GM12872 (cell line): ENCODE results near the gene DALRD3.

Source experiments
- TF ChIP-seq, protein P1 (sequence below): IDR thresholded peaks from 3 replicates; pipeline ENCODE4 v1.5.1; 2011; ENCODE audit warnings: low read depth, mild to moderate bottlenecking, low read length, moderate library complexity; ENCODE audit not compliant: insufficient read depth

DALRD3 gene, protein sequence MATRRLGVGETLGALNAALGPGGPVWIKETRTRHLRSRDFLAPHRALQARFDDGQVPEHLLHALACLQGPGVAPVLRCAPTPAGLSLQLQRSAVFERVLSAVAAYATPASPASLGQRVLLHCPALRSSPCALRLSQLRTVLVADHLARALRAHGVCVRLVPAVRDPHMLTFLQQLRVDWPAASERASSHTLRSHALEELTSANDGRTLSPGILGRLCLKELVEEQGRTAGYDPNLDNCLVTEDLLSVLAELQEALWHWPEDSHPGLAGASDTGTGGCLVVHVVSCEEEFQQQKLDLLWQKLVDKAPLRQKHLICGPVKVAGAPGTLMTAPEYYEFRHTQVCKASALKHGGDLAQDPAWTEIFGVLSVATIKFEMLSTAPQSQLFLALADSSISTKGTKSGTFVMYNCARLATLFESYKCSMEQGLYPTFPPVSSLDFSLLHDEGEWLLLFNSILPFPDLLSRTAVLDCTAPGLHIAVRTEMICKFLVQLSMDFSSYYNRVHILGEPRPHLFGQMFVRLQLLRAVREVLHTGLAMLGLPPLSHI

DNA sequence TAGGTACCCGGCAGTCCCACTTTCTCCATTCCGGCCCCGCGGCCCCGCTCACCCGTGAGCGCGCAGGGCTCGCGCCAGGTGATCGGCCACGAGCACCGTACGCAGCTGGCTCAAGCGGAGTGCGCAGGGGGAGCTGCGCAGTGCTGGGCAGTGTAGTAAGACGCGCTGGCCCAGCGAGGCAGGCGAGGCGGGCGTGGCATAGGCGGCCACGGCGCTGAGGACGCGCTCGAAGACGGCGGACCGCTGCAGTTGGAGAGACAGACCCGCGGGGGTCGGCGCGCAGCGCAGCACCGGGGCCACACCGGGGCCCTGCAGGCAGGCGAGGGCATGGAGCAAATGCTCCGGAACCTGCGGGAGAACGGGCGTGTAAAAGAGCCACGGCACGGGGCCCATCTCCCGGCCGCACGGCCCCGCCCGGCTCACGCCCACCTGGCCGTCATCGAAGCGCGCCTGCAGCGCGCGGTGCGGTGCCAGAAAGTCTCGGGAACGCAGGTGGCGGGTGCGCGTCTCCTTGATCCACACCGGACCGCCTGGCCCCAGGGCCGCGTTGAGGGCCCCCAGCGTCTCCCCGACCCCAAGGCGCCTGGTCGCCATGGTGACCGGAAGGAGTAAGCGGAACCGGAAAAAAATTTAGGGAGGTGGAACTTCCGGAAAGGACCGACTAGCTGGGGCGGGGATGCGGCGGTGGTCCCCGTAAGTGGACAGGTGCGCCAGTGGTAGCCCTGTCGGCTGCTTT lies at the start of gene DALRD3:
Gene DALRD3 (minus strand): TSS at position 610 of the 736 bp plus-strand sequence. CDS start 16 bp downstream, at position 594.
- TF ChIP-seq, protein P1, sequence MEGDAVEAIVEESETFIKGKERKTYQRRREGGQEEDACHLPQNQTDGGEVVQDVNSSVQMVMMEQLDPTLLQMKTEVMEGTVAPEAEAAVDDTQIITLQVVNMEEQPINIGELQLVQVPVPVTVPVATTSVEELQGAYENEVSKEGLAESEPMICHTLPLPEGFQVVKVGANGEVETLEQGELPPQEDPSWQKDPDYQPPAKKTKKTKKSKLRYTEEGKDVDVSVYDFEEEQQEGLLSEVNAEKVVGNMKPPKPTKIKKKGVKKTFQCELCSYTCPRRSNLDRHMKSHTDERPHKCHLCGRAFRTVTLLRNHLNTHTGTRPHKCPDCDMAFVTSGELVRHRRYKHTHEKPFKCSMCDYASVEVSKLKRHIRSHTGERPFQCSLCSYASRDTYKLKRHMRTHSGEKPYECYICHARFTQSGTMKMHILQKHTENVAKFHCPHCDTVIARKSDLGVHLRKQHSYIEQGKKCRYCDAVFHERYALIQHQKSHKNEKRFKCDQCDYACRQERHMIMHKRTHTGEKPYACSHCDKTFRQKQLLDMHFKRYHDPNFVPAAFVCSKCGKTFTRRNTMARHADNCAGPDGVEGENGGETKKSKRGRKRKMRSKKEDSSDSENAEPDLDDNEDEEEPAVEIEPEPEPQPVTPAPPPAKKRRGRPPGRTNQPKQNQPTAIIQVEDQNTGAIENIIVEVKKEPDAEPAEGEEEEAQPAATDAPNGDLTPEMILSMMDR, result no peak

DNA sequence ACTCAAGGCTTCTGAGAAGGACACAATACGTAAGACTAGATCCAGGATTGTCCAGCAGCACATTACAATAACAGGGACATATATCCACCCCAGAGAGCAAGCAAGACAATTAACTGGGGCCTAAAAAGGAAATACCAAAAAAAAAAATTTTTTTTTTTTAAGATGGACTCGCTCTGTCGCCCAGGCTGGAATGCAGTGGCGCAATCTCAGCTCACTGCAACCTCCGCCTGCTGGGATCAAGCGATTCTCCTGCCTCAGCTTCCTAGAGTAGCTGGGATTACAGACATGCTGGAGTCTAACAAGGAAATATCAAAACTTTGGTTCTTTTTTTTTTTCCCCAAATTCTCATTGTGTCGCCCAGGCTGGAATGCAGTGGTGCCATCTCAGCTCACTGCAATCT lies 39.6 kb upstream of the DALRD3 start:
- TF ChIP-seq, protein P1, result no peak

DNA sequence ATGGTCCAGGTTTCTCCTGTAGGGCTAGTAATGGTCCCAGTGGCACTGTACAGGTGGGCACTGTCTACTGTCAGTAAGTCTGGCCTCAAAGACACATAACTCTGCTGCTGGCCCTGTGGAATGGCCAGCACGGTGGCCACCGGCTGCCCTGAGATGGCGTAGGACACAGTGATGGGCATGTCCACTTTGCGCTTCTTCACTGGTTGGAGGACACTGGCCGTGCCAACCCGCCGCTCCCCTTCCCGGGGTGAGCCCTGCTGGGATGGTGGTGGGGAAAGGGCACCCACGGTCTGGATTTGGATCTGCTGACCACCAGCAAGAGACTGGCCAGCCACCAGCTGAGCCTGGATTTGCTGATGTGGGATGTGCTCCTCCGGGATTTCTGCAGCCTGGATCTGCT lies 38.9 kb upstream of the DALRD3 start:
- TF ChIP-seq, protein P1, result no peak

DNA sequence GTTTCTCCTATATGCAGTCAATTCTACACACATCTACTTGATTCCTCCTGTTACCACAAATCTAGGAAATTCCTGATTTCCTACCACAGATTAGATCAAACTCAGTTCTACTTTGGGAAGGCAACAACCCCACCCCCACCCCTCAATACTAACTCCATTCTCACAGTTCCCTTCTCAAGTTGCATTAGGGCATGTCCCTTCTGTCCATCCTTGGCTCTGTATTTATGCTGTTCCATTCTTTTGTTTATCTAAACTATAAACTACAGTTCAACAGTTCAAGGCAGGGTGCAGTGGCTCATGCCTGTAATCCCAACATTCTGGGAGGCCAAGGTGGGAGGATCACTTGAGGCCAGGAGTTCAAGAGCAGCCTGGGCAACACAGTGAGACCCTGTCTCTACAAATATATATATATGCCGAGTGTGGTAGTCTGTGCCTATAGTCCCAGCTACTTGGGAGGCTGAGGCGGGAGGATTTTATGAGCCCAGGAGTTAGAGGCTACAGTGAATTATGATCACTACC lies 36.0 kb upstream of the DALRD3 start:
- TF ChIP-seq, protein P1, result no peak

DNA sequence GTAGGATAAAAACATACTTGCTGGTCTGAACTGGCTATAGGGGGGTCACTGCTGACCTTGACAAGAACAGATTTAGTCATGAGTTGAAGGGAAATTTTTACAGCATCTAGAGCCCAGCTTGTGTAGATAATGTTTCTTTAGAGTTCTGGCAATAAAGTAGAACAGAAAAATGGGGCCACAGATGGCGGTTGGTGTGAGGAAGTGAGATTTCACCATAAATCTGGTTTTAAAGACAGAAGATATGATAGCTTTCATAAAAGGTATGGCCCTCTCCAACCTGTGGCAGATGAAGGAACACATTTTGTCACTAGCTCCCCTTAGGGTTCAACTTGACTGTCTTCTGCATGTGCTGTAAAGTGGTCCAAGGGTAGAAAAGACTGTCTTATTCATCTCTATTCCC lies 35.2 kb upstream of the DALRD3 start:
- TF ChIP-seq, protein P1, result no peak

DNA sequence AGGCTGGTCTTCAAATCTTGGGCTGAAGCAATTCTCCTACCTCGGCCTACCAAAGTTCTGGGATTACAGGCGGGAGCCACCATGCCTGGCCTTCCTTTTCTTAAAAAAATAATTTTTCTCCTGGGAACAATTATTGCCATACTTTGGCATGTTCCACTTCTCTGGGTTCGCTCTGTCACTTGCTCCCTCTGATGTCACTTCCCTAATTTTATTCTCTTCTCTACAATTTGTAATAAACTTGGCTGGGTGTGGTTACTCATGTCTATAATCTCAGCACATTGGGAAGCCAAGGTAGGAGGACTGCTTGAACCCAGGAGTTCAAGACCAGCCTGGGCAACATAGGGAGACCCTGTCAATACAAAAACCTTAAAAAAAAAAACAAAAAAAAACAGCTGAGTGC lies 16.9 kb upstream of the DALRD3 start:
- TF ChIP-seq, protein P1, result no peak

DNA sequence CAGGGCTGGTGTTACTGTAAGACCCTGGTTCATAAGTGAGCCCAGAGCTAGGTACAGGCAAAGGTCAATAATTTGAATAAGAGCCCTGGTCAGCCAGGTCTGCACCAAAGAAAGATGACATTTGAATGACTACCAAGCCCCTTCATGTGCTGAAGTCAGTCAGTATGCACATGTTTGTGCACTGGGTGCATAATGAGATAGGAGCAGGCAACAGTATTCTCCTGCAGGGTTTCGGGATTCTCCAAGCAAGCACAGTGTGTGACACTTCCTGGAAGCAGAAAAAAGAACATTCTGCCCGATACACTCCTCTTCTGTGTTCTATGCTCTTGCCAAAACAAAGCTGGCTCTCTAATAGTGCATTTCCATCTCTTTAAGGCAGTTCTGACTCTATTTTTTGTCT lies 16.3 kb upstream of the DALRD3 start:
- TF ChIP-seq, protein P1, result no peak
